ENCODE measurements around the gene VSNL1. TPM values are rescaled to one million over a fixed set of nuclear protein-coding genes. Genes with fewer than 3 reads are reported as not detected.

VSNL1 gene
- total RNA-seq, 1 experiment from 2014 or later, result not detected

GRCh38 chr2:17652681-17653394 lies 112.3 kb downstream of the VSNL1 start:
- no peaks in the 10 kb centered on the region for H3K9me2 ChIP-seq (replicated peaks; ENCODE audit: low read length)
- no peak overlapping the region for H3K4me3 ChIP-seq (ENCODE audit: low read length)
- no peaks in the 10 kb centered on the region for H3K79me2 ChIP-seq (ENCODE audit: low read length)
- no peaks in the 10 kb centered on the region for H3K4me1 ChIP-seq (ENCODE audit: insufficient read depth, low read length)
- H4K20me1 ChIP-seq (ENCODE audit: low read length), result no peaks in the 10 kb centered on the region
- no peak for TF ChIP-seq EZH2phosphoT487 (IDR thresholded peaks at IDR 0.05; ENCODE audit: borderline replicate concordance, low read length)
- no peak for TF ChIP-seq CTCF (conservative IDR thresholded peaks at IDR 0.05; ENCODE audit: low read depth, low read length)
- no peak for TF ChIP-seq EZH2 (IDR thresholded peaks at IDR 0.05; ENCODE audit: low read length, unreplicated experiment)
- ChIA-PET CTCF (no interaction called here), POLR2A (ENCODE audit: unreplicated experiment) (no interaction called here)
- ATAC-seq, result no peak
- no peaks in the 10 kb centered on the region for H3K36me3 ChIP-seq (ENCODE audit: low read depth, low read length)
- no peaks in the 10 kb centered on the region for H3K27me3 ChIP-seq (ENCODE audit: low read length)
- H3K27ac ChIP-seq (ENCODE audit: low read length), result no peak overlapping the region
- BruUV-seq (replicated peaks), result no TSS peak
- H3K9me3 ChIP-seq (ENCODE audit: low read length), result no peaks in the 10 kb centered on the region
- no peak overlapping the region for H3K4me2 ChIP-seq (ENCODE audit: low read length)
- no peak overlapping the region for H3K9ac ChIP-seq (ENCODE audit: low read length)
- H3F3A ChIP-seq (ENCODE audit: low read length, unreplicated experiment), result no peaks in the 10 kb centered on the region
- H2AFZ ChIP-seq (ENCODE audit: low read length), result no peak overlapping the region
- no peak for DNase-seq
- intact Hi-C loops (cut with micrococcal nuclease), result no loop called here

GRCh38 chr2:17657759-17658158 lies 117.3 kb downstream of the VSNL1 start:
- ATAC-seq, result no peak

More at GRCh38 chr2:17657759-17658158, 117.3 kb downstream of the VSNL1 start:
- ChIA-PET POLR2A (ENCODE audit: unreplicated experiment) (no interaction called here), CTCF (no interaction called here)
- no peak overlapping the region for H3K27ac ChIP-seq (ENCODE audit: low read length)
- H4K20me1 ChIP-seq (ENCODE audit: low read length), result no peaks in the 10 kb centered on the region
- H3K9ac ChIP-seq (ENCODE audit: low read length), result no peak overlapping the region
- no peak overlapping the region for H2AFZ ChIP-seq (ENCODE audit: low read length)
- H3K36me3 ChIP-seq (ENCODE audit: low read depth, low read length), result no peaks in the 10 kb centered on the region; the same call in 1 of the 2 replicates
- H3K4me1 ChIP-seq (ENCODE audit: insufficient read depth, low read length), result no peaks in the 10 kb centered on the region
- H3K9me2 ChIP-seq (replicated peaks; ENCODE audit: low read length), result no peaks in the 10 kb centered on the region
- intact Hi-C loops (cut with micrococcal nuclease), result no loop called here
- TF ChIP-seq CTCF (conservative IDR thresholded peaks at IDR 0.05; ENCODE audit: low read depth, low read length) (no peak), EZH2 (IDR thresholded peaks at IDR 0.05; ENCODE audit: low read length, unreplicated experiment) (no peak), EZH2phosphoT487 (IDR thresholded peaks at IDR 0.05; ENCODE audit: borderline replicate concordance, low read length) (no peak)
- H3F3A ChIP-seq (ENCODE audit: low read length, unreplicated experiment), result no peaks in the 10 kb centered on the region
- BruUV-seq (replicated peaks), result no TSS peak
- no peaks in the 10 kb centered on the region for H3K9me3 ChIP-seq (ENCODE audit: low read length)
- no peaks in the 10 kb centered on the region for H3K27me3 ChIP-seq (ENCODE audit: low read length)
- H3K4me2 ChIP-seq (ENCODE audit: low read length), result no peak overlapping the region
- H3K79me2 ChIP-seq (ENCODE audit: low read length), result no peaks in the 10 kb centered on the region
- no peak for DNase-seq
- H3K4me3 ChIP-seq (ENCODE audit: low read length), result no peak overlapping the region
